SU-DHL-6 (cell line): ENCODE data around the gene DRC3.

Experiments
- H2AFZ ChIP-seq: fragments of 200-600 bp; sonication (generic); 2 replicates; pipeline ENCODE4 v1.6.1; 2014; ENCODE audit warnings: low read depth, mild to moderate bottlenecking, moderate library complexity, mixed read lengths, antibody characterized with exemption, low read length; ENCODE audit not compliant: severe bottlenecking
- H3F3A ChIP-seq: fragments of 200-600 bp; shearing (Covaris generic); 2 replicates; pipeline ENCODE4 v1.6.0; 2016; ENCODE audit warnings: antibody characterized with exemption, mild to moderate bottlenecking; ENCODE audit not compliant: insufficient read depth
- H3K27ac ChIP-seq: fragments of 200-600 bp; sonication (generic); 2 replicates; pipeline ENCODE4 v1.5.1; 2016; ENCODE audit warnings: low read depth, mild to moderate bottlenecking, low read length, moderate library complexity, mixed read lengths
- H3K27me3 ChIP-seq: fragments of 200-600 bp; sonication (generic), shearing (Covaris generic); 2 replicates; pipeline ENCODE4 v1.6.0; 2014; ENCODE audit warnings: mild to moderate bottlenecking, low read length
- H3K36me3 ChIP-seq: fragments of 200-600 bp; sonication (generic); 2 replicates; pipeline ENCODE4 v1.6.1; 2014; ENCODE audit warnings: mild to moderate bottlenecking, low read length, mixed read lengths
- H3K4me2 ChIP-seq: fragments of 300-600, 200-600 bp; shearing (Covaris generic), sonication (generic); 2 replicates; pipeline ENCODE4 v1.6.0; 2014; ENCODE audit warnings: low read length, low read depth, mild to moderate bottlenecking; ENCODE audit not compliant: poor library complexity, severe bottlenecking
- H3K4me3 ChIP-seq: fragments of 200-600 bp; sonication (generic); 2 replicates; pipeline ENCODE4 v1.5.1; 2014; ENCODE audit warnings: antibody characterized with exemption, low read length, mild to moderate bottlenecking, mixed read lengths; ENCODE audit not compliant: insufficient read depth, poor library complexity, severe bottlenecking
- H3K79me2 ChIP-seq: fragments of 200-600 bp; sonication (generic); 2 replicates; pipeline ENCODE4 v1.6.1; 2014; ENCODE audit warnings: mild to moderate bottlenecking, low read length, moderate library complexity; ENCODE audit not compliant: insufficient read depth
- H3K9ac ChIP-seq: fragments of 200-600 bp; sonication (generic); 2 replicates; pipeline ENCODE4 v1.7.0; 2014; ENCODE audit warnings: mild to moderate bottlenecking, low read length
- H3K9me2 ChIP-seq: fragments of 200-600 bp; sonication (generic); replicated peaks from 2 replicates; pipeline ENCODE4 v1.6.1; 2014; ENCODE audit warnings: low read length; ENCODE audit not compliant: insufficient read depth
- H3K9me3 ChIP-seq: fragments of 200-600 bp; sonication (generic); 2 replicates; pipeline ENCODE4 v1.6.1; 2014; ENCODE audit warnings: low read length, mixed read lengths; ENCODE audit not compliant: insufficient read depth
- H4K20me1 ChIP-seq: fragments of 200-600 bp; sonication (generic); 2 replicates; pipeline ENCODE4 v1.6.1; 2014; ENCODE audit warnings: low read depth, mild to moderate bottlenecking, antibody characterized with exemption, low read length, moderate library complexity, mixed read lengths
- CTCF ChIP-seq: fragments of 200-600 bp; sonication (generic); IDR thresholded peaks from one replicate; pipeline ENCODE4 v1.5.1; 2017; ENCODE audit warnings: antibody characterized with exemption, mild to moderate bottlenecking, low read length, moderate library complexity; ENCODE audit not compliant: insufficient read depth, poor library complexity, severe bottlenecking
- EZH2phosphoT487 ChIP-seq: fragments of 200-600 bp; sonication (generic), shearing (Covaris generic); conservative IDR thresholded peaks from 2 replicates; pipeline ENCODE4 v1.6.1; 2018; ENCODE audit warnings: mild to moderate bottlenecking, antibody characterized with exemption, low read length, moderate library complexity, mixed read lengths

Gene DRC3

GRCh38 chr17:18039535-18040260 lies 67.0 kb downstream of the DRC3 start:
- Histone ChIP-seq H3K4me3 (peak overlapping the region; percentile 89), H3K79me2 (peaks cover 47% of the 10 kb centered on the region), H4K20me1 (no peaks in the 10 kb centered on the region), H3K9me2 (no peaks in the 10 kb centered on the region), H3K9ac (peak overlapping the region; percentile 72), H3K36me3 (no peaks in the 10 kb centered on the region), H3K27ac (no peak overlapping the region), H3K27me3 (no peaks in the 10 kb centered on the region), H3K9me3 (no peaks in the 10 kb centered on the region), H3K4me2 (peak overlapping the region; percentile 73), H2AFZ (peak overlapping the region; percentile 69), H3F3A (peaks cover 8% of the 10 kb centered on the region; the same call in 1 of the 2 replicates)
- TF ChIP-seq EZH2phosphoT487 (no peak), CTCF (no peak)

DNA sequence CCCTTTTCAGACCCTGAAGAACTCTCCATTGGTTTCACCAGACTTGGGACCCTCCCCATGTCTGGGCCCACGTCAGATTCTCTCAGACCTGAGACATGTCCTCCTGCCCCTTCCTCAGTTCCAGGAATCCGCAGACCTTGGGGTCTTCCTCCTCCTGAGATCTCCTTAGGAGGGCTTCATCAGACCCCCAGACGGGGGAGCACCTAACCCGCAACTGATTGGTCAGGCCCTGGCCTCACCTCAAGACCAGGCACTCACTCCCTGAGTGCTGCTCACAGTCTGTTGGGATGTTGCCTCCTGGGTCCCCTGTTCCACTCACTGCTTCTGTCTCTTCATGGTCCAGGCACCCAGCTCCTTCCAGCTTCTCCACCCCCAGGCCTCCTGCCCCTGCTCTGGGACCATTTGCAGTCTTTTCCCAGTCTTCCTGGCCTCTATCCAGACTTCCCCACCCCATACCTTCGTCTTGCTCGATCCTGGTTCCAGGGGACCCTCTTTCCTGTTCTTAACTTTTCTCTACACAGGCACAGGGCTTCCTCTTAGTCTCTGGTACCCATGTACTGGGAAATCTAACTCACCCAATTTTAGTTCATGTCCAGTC lies 67.7 kb downstream of the DRC3 start:
- H3K27ac ChIP-seq: no peak overlapping the region
- H3K4me2 ChIP-seq: peak overlapping the region; percentile 73
- no peaks in the 10 kb centered on the region for H3K9me2 ChIP-seq
- H3K79me2 ChIP-seq: peaks cover 41% of the 10 kb centered on the region
- no peaks in the 10 kb centered on the region for H3K9me3 ChIP-seq
- peak overlapping the region; percentile 89 for H3K4me3 ChIP-seq
- no peaks in the 10 kb centered on the region for H3K27me3 ChIP-seq
- H4K20me1 ChIP-seq: no peaks in the 10 kb centered on the region
- TF ChIP-seq CTCF (no peak), EZH2phosphoT487 (no peak)
- peaks cover 8% of the 10 kb centered on the region; the same call in 1 of the 2 replicates for H3F3A ChIP-seq
- peak overlapping the region; percentile 72 for H3K9ac ChIP-seq
- H3K36me3 ChIP-seq: no peaks in the 10 kb centered on the region
- H2AFZ ChIP-seq: peak overlapping the region; percentile 69

GRCh38 chr17:18041776-18042175 lies 69.1 kb downstream of the DRC3 start:
- Histone ChIP-seq H3F3A (peaks cover 8% of the 10 kb centered on the region; the same call in 1 of the 2 replicates), H3K79me2 (peaks cover 29% of the 10 kb centered on the region), H3K27me3 (no peaks in the 10 kb centered on the region), H3K27ac (no peak overlapping the region), H3K36me3 (no peaks in the 10 kb centered on the region), H3K4me2 (peak overlapping the region; percentile 73), H3K9ac (no peak overlapping the region), H3K4me3 (no peak overlapping the region), H3K9me3 (no peaks in the 10 kb centered on the region), H3K9me2 (no peaks in the 10 kb centered on the region), H2AFZ (no peak overlapping the region), H4K20me1 (no peaks in the 10 kb centered on the region)
- TF ChIP-seq CTCF (no peak), EZH2phosphoT487 (no peak)
